ENCODE measurements around the gene GLDN. TPM values are rescaled to one million over a fixed set of nuclear protein-coding genes. Genes with fewer than 3 reads are reported as not detected.

Gene GLDN
- polyA plus RNA-seq, 1 donor from 2014 or later: 0.58 TPM

DNA sequence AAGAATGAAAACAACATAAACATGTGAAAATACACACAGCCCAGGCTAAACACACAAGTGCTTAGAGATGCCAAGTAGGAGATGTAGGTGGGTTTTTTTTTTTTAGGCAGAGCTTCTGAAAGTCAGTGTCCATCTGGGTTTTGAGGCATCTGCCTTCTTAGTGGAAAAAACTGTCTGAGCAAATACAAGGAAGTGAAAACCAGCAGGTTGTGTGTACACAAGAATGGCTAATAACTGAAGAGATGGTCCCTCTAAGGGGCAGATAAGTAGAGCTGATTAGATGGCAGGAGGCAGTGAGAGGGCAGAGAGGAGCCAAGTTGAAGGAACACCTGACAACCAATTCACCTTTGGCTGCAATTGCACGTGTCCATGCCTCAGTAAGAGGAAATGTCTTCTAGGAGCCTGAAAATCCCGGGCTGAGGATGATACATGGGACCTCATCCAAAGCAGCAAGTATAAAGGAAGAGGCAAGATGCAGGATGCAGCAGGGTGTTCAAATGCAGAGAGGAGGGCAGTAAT is 37.9 kb upstream of the GLDN start:
- H3K4me2 ChIP-seq (ENCODE audit: low read length): no peak overlapping the region
- H3K9me2 ChIP-seq (ENCODE audit: insufficient read depth, low read length): no peaks in the 10 kb centered on the region
- no peaks in the 10 kb centered on the region for H3K79me2 ChIP-seq (replicated peaks; ENCODE audit: insufficient read depth, low read length)
- H2AFZ ChIP-seq (ENCODE audit: low read depth, low read length): no peak overlapping the region
- H4K20me1 ChIP-seq (ENCODE audit: insufficient read depth): no peaks in the 10 kb centered on the region
- no peak overlapping the region for H3K4me3 ChIP-seq (ENCODE audit: low read length)
- H3K27ac ChIP-seq (ENCODE audit: low read length): no peak overlapping the region
- H3K9ac ChIP-seq (ENCODE audit: low read length): no peak overlapping the region
- H3K27me3 ChIP-seq (ENCODE audit: insufficient read depth, low read depth, low read length): no peaks in the 10 kb centered on the region
- H3K9me3 ChIP-seq (ENCODE audit: low read length): no peaks in the 10 kb centered on the region
- H3K36me3 ChIP-seq (ENCODE audit: insufficient read depth, low read length): no peaks in the 10 kb centered on the region
- H3F3A ChIP-seq (ENCODE audit: insufficient read depth, low read length, poor library complexity, severe bottlenecking): no peaks in the 10 kb centered on the region
- TF ChIP-seq RAD21 (conservative IDR thresholded peaks at IDR 0.05): no peak
- no peak for TF ChIP-seq EZH2 (IDR thresholded peaks at IDR 0.05; ENCODE audit: borderline replicate concordance, insufficient read depth, low read length, poor library complexity, severe bottlenecking)
- no peak for TF ChIP-seq MXI1 (conservative IDR thresholded peaks at IDR 0.05; ENCODE audit: poor library complexity, severe bottlenecking)
- TF ChIP-seq POLR2AphosphoS5 (IDR thresholded peaks at IDR 0.05): no peak
- no peak for TF ChIP-seq SMC3 (conservative IDR thresholded peaks at IDR 0.05; ENCODE audit: poor library complexity)
- no peak for TF ChIP-seq TAF1 (IDR thresholded peaks at IDR 0.05; ENCODE audit: low read depth)
- TF ChIP-seq, protein P1, sequence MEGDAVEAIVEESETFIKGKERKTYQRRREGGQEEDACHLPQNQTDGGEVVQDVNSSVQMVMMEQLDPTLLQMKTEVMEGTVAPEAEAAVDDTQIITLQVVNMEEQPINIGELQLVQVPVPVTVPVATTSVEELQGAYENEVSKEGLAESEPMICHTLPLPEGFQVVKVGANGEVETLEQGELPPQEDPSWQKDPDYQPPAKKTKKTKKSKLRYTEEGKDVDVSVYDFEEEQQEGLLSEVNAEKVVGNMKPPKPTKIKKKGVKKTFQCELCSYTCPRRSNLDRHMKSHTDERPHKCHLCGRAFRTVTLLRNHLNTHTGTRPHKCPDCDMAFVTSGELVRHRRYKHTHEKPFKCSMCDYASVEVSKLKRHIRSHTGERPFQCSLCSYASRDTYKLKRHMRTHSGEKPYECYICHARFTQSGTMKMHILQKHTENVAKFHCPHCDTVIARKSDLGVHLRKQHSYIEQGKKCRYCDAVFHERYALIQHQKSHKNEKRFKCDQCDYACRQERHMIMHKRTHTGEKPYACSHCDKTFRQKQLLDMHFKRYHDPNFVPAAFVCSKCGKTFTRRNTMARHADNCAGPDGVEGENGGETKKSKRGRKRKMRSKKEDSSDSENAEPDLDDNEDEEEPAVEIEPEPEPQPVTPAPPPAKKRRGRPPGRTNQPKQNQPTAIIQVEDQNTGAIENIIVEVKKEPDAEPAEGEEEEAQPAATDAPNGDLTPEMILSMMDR (IDR thresholded peaks at IDR 0.05; ENCODE audit: poor library complexity, severe bottlenecking): no peak
- TF ChIP-seq, protein P2, sequence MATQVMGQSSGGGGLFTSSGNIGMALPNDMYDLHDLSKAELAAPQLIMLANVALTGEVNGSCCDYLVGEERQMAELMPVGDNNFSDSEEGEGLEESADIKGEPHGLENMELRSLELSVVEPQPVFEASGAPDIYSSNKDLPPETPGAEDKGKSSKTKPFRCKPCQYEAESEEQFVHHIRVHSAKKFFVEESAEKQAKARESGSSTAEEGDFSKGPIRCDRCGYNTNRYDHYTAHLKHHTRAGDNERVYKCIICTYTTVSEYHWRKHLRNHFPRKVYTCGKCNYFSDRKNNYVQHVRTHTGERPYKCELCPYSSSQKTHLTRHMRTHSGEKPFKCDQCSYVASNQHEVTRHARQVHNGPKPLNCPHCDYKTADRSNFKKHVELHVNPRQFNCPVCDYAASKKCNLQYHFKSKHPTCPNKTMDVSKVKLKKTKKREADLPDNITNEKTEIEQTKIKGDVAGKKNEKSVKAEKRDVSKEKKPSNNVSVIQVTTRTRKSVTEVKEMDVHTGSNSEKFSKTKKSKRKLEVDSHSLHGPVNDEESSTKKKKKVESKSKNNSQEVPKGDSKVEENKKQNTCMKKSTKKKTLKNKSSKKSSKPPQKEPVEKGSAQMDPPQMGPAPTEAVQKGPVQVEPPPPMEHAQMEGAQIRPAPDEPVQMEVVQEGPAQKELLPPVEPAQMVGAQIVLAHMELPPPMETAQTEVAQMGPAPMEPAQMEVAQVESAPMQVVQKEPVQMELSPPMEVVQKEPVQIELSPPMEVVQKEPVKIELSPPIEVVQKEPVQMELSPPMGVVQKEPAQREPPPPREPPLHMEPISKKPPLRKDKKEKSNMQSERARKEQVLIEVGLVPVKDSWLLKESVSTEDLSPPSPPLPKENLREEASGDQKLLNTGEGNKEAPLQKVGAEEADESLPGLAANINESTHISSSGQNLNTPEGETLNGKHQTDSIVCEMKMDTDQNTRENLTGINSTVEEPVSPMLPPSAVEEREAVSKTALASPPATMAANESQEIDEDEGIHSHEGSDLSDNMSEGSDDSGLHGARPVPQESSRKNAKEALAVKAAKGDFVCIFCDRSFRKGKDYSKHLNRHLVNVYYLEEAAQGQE (IDR thresholded peaks at IDR 0.05; ENCODE audit: borderline replicate concordance): no peak
- no peak for TF ChIP-seq EP300 (conservative IDR thresholded peaks at IDR 0.05; ENCODE audit: poor library complexity, severe bottlenecking)

DNA sequence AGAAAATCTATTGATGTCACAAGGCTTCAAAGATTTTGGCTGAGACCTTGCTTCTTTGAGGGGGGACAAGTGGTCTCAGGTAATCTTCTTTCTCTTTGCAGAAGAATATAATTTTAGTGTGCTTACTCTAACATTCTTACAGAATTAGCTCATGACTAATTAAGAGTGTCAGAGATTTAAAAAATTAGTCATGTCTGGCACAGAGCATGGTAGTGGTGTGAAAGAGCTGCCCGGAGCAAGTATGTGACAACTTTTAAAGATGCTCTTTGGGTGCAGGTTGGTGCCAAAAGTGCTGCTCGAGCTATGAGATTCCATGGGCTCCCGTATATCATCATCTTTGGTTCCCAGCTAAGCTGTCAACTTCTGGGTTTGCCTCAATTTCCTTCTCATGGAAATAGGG is 34.1 kb upstream of the GLDN start:
- Histone ChIP-seq H3K9me2 (ENCODE audit: insufficient read depth, low read length) (no peaks in the 10 kb centered on the region), H4K20me1 (ENCODE audit: insufficient read depth) (no peaks in the 10 kb centered on the region), H3K36me3 (ENCODE audit: insufficient read depth, low read length) (no peaks in the 10 kb centered on the region), H3K27ac (ENCODE audit: low read length) (no peak overlapping the region), H2AFZ (ENCODE audit: low read depth, low read length) (no peak overlapping the region), H3K4me2 (ENCODE audit: low read length) (no peak overlapping the region), H3K9me3 (ENCODE audit: low read length) (no peaks in the 10 kb centered on the region), H3F3A (ENCODE audit: insufficient read depth, low read length, poor library complexity, severe bottlenecking) (no peaks in the 10 kb centered on the region), H3K4me3 (ENCODE audit: low read length) (no peak overlapping the region), H3K27me3 (ENCODE audit: insufficient read depth, low read depth, low read length) (no peaks in the 10 kb centered on the region), H3K9ac (ENCODE audit: low read length) (no peak overlapping the region), H3K79me2 (replicated peaks; ENCODE audit: insufficient read depth, low read length) (no peaks in the 10 kb centered on the region)
- TF ChIP-seq RAD21 (conservative IDR thresholded peaks at IDR 0.05): no peak
- TF ChIP-seq, protein P2 (IDR thresholded peaks at IDR 0.05; ENCODE audit: borderline replicate concordance): no peak
- TF ChIP-seq EP300 (conservative IDR thresholded peaks at IDR 0.05; ENCODE audit: poor library complexity, severe bottlenecking): no peak
- TF ChIP-seq EZH2 (IDR thresholded peaks at IDR 0.05; ENCODE audit: borderline replicate concordance, insufficient read depth, low read length, poor library complexity, severe bottlenecking): no peak
- no peak for TF ChIP-seq POLR2AphosphoS5 (IDR thresholded peaks at IDR 0.05)
- no peak for TF ChIP-seq TAF1 (IDR thresholded peaks at IDR 0.05; ENCODE audit: low read depth)
- TF ChIP-seq SMC3 (conservative IDR thresholded peaks at IDR 0.05; ENCODE audit: poor library complexity): no peak

Measured in neural cell (in vitro differentiated cells).